HCT116 (cell line): ENCODE data around the gene ZNF215. TPM values are rescaled to one million over a fixed set of nuclear protein-coding genes. Genes with fewer than 3 reads are reported as not detected.
"Not testable (repeated sequence)": the region's sequence is repeated elsewhere in the genome, so short reads cannot be mapped to it uniquely, and the experiment has no call there.

Experiments used
- ATAC-seq: fragments of 200-7000 bp; cut with Tn5 transposase; 2 replicates; pipeline ENCODE4 v1.9.1; 2020; ENCODE audit warnings: mild to moderate bottlenecking, moderate library complexity
- BruUV-seq: library from RNA; stranded (reverse); fragments of 400-500 nt; replicated peaks from 2 replicates; lab custom pipeline; 2021; lab: Mats Ljungman, UMichigan
- CTCF ChIA-PET: fragments of 300-600 bp; sonication (Branson Sonifier 250); formaldehyde crosslinking; loops from one replicate; lab custom pipeline; 2021; ENCODE audit warnings: antibody characterized with exemption; lab: Charles Lee
- POLR2A ChIA-PET: fragments of 300-600, 350-600 bp; sonication (Branson Sonifier 250); formaldehyde crosslinking; loops from one replicate; lab custom pipeline; 2021; ENCODE audit warnings: antibody characterized with exemption; lab: Charles Lee
- RAD21 ChIA-PET, 2 experiments: fragments of 300-600 bp; sonication (Branson Sonifier 250); formaldehyde crosslinking; loops; one replicate each; lab custom pipeline; 2023; ENCODE audit warnings: low total read pairs in 2 of 2; ENCODE audit not compliant: uncharacterized antibody in 2 of 2, unreplicated experiment in 2 of 2, low non-redundant PET in 1 of 2; lab: Charles Lee
- DNase-seq: peaks from one replicate; pipeline ENCODE4 v3.0.0-alpha.2; 2010; ENCODE audit warnings: low read depth, low spot score
- H2AFZ ChIP-seq: fragments of 200-600 bp; shearing (Covaris generic), sonication (generic); 2 replicates; pipeline ENCODE4 v1.6.1; 2017; ENCODE audit warnings: low read depth, mixed run types, mixed read lengths, antibody characterized with exemption, low read length; ENCODE audit not compliant: poor library complexity, severe bottlenecking
- H3K27ac ChIP-seq: 2 replicates; pipeline ENCODE4 v1.5.1; 2012; ENCODE audit warnings: low read depth, low read length
- H3K27me3 ChIP-seq: fragments of 200-600 bp; sonication (generic); 2 replicates; pipeline ENCODE4 v1.6.1; 2016; ENCODE audit warnings: mixed run types, low read length, mixed read lengths; ENCODE audit not compliant: insufficient read depth
- H3K36me3 ChIP-seq, 2 experiments: fragments of 200-500 bp in 1 of 2; fragments of 200-600 bp in 1 of 2; sonication (Bioruptor generic) in 1 of 2; sonication (generic) in 1 of 2; 2 replicates each; pipeline versions ENCODE4 v1.5.1 to v1.6.1; 2014 to 2016; ENCODE audit warnings: low read length in 2 of 2, inconsistent platforms in 1 of 2, mixed read lengths in 1 of 2, mixed run types in 1 of 2; ENCODE audit not compliant: insufficient read depth in 2 of 2, control insufficient read depth in 1 of 2
- H3K4me1 ChIP-seq, 2 experiments: fragments of 200-600 bp in 1 of 2; sonication (generic) in 1 of 2; 2 replicates each; pipeline versions ENCODE4 v1.5.1 to v1.6.1; 2012 to 2017; ENCODE audit warnings: low read length in 2 of 2, inconsistent platforms in 1 of 2, mild to moderate bottlenecking in 1 of 2, mixed read lengths in 1 of 2, mixed run types in 1 of 2, moderate library complexity in 1 of 2; ENCODE audit not compliant: insufficient read depth in 2 of 2, control insufficient read depth in 1 of 2
- H3K4me2 ChIP-seq: fragments of 200-600 bp; sonication (generic); 2 replicates; pipeline ENCODE4 v1.6.1; 2017; ENCODE audit warnings: mixed run types, low read length, mixed read lengths
- H3K4me3 ChIP-seq, 2 experiments: fragments of 200-600 bp in 1 of 2; sonication (generic) in 1 of 2; replicated peaks in 1 of 2; 2 replicates each; pipeline ENCODE4 v1.5.1; 2011 to 2016; ENCODE audit warnings: low read length in 2 of 2, control low read depth in 1 of 2, low read depth in 1 of 2, mild to moderate bottlenecking in 1 of 2, mixed read lengths in 1 of 2, mixed run types in 1 of 2
- H3K79me2 ChIP-seq: fragments of 200-600 bp; sonication (generic); 2 replicates; pipeline ENCODE4 v1.6.1; 2017; ENCODE audit warnings: mild to moderate bottlenecking, mixed run types, low read length, moderate library complexity, mixed read lengths; ENCODE audit not compliant: insufficient read depth
- H3K9ac ChIP-seq: fragments of 200-600 bp; sonication (generic); 2 replicates; pipeline ENCODE4 v1.6.1; 2016; ENCODE audit warnings: low read length, mixed read lengths
- H3K9me2 ChIP-seq: fragments of 200-600 bp; sonication (generic), shearing (Covaris generic); 2 replicates; pipeline ENCODE4 v1.6.1; 2017; ENCODE audit warnings: mixed run types, mild to moderate bottlenecking, moderate library complexity; ENCODE audit not compliant: insufficient read depth
- H3K9me3 ChIP-seq, 2 experiments: fragments of 200-500 bp in 1 of 2; fragments of 200-600 bp in 1 of 2; sonication (Bioruptor generic) in 1 of 2; sonication (generic) in 1 of 2; 2 replicates each; pipeline ENCODE4 v1.6.1; 2014 to 2017; ENCODE audit warnings: low read length in 2 of 2, mixed read lengths in 2 of 2, inconsistent platforms in 1 of 2, low read depth in 1 of 2, mild to moderate bottlenecking in 1 of 2, mixed run types in 1 of 2, moderate library complexity in 1 of 2; ENCODE audit not compliant: control insufficient read depth in 1 of 2, insufficient read depth in 1 of 2
- H4K20me1 ChIP-seq: fragments of 200-600 bp; sonication (generic), shearing (Covaris generic); 2 replicates; pipeline ENCODE4 v1.6.1; 2017; ENCODE audit warnings: mixed run types, mild to moderate bottlenecking, moderate library complexity; ENCODE audit not compliant: insufficient read depth
- EGR1 ChIP-seq: IDR thresholded peaks from 2 replicates; pipeline ENCODE4 v1.6.1; 2012; ENCODE audit warnings: low read depth
- MAX ChIP-seq: IDR thresholded peaks from 2 replicates; pipeline ENCODE4 v1.6.1; 2012
- POLR2A ChIP-seq: IDR thresholded peaks from 2 replicates; pipeline ENCODE4 v1.7.0; 2011; ENCODE audit warnings: borderline replicate concordance; ENCODE audit not compliant: insufficient read depth, insufficient read length; ENCODE audit errors: extremely low read depth
- ZBTB33 ChIP-seq: IDR thresholded peaks from 2 replicates; pipeline ENCODE4 v1.6.1; 2011; ENCODE audit warnings: mild to moderate bottlenecking, low read length, moderate library complexity; ENCODE audit not compliant: insufficient replicate concordance; ENCODE audit errors: extremely low read depth
- intact Hi-C: fragments of 100-400 bp; cut with micrococcal nuclease; formaldehyde crosslinking; loops from 2 replicates; pipeline ENCODE4 v1.10.0; 2022
- total RNA-seq: library from RNA; stranded (reverse); gene quantifications from one replicate; pipeline ENCODE4 v1.2.1, GENCODE V29; 2021; ENCODE audit not compliant: unreplicated experiment

Gene ZNF215
- total RNA-seq, 1 experiment from 2014 or later = 9.9 TPM

- ChIA-PET CTCF (no interaction called here), POLR2A (no interaction called here), RAD21 (no interaction called here)
- H3K9me2 ChIP-seq = no peaks in the 10 kb centered on the region
- H3K4me1 ChIP-seq = no peaks in the 10 kb centered on the region
- DNase-seq (no peak), ATAC-seq (no peak)
- H3K79me2 ChIP-seq = no peaks in the 10 kb centered on the region
- no peaks in the 10 kb centered on the region for H3K36me3 ChIP-seq
- H4K20me1 ChIP-seq = no peaks in the 10 kb centered on the region
- no peak overlapping the region for H2AFZ ChIP-seq
- H3K4me2 ChIP-seq = no peak overlapping the region
- no peak for TF ChIP-seq EGR1
- TF ChIP-seq ZBTB33 = no peak
- no peak for TF ChIP-seq POLR2A
- no peak for TF ChIP-seq MAX
- intact Hi-C loops = no loop called here
- no TSS peak for BruUV-seq
- H3K9ac ChIP-seq = no peak overlapping the region
- no peaks in the 10 kb centered on the region for H3K27me3 ChIP-seq
- no peak overlapping the region for H3K4me3 ChIP-seq
- H3K27ac ChIP-seq = no peak overlapping the region
- no peaks in the 10 kb centered on the region for H3K9me3 ChIP-seq
Measured at GRCh38 chr11:6968816-6969215, 42.6 kb downstream of the ZNF215 start.

- H3K9me3 ChIP-seq, H3K79me2 ChIP-seq, H3K27me3 ChIP-seq, H3K9me2 ChIP-seq, RAD21 ChIA-PET, ATAC-seq, H3K27ac ChIP-seq, H3K36me3 ChIP-seq, CTCF ChIA-PET, DNase-seq, H4K20me1 ChIP-seq, H2AFZ ChIP-seq, H3K4me1 ChIP-seq, POLR2A ChIA-PET, H3K9ac ChIP-seq, intact Hi-C loops, H3K4me3 ChIP-seq, H3K4me2 ChIP-seq, BruUV-seq: not testable (repeated sequence)
Measured at GRCh38 chr11:6969854-6970253, 43.6 kb downstream of the ZNF215 start.
